Neural cell (in vitro differentiated cells): ENCODE data around the gene BATF3.

Source experiments
- EP300 ChIP-seq: fragments of 450-650 bp; conservative IDR thresholded peaks from 2 replicates; pipeline ENCODE4 v1.6.1; 2014; ENCODE audit warnings: antibody characterized with exemption, mild to moderate bottlenecking, moderate library complexity; ENCODE audit not compliant: poor library complexity, severe bottlenecking
- EZH2 ChIP-seq: fragments of 200-600, 300-800 bp; shearing (Covaris generic), sonication (generic); IDR thresholded peaks from 2 replicates; pipeline ENCODE4 v1.6.1; 2014; ENCODE audit warnings: antibody characterized with exemption, low read length, borderline replicate concordance, mild to moderate bottlenecking; ENCODE audit not compliant: insufficient read depth, poor library complexity, severe bottlenecking
- MXI1 ChIP-seq: fragments of 450-650 bp; conservative IDR thresholded peaks from 2 replicates; pipeline ENCODE4 v1.6.1; 2014; ENCODE audit warnings: antibody characterized with exemption, mild to moderate bottlenecking; ENCODE audit not compliant: poor library complexity, severe bottlenecking
- POLR2AphosphoS5 ChIP-seq: IDR thresholded peaks from 2 replicates; pipeline ENCODE4 v1.6.1; 2012
- RAD21 ChIP-seq: fragments of 450-650 bp; conservative IDR thresholded peaks from 2 replicates; pipeline ENCODE4 v1.6.1; 2014; ENCODE audit warnings: antibody characterized with exemption, mild to moderate bottlenecking, moderate library complexity
- SMC3 ChIP-seq: fragments of 450-650 bp; conservative IDR thresholded peaks from 2 replicates; pipeline ENCODE4 v1.6.1; 2014; ENCODE audit warnings: antibody characterized with exemption, mild to moderate bottlenecking, moderate library complexity; ENCODE audit not compliant: poor library complexity
- TAF1 ChIP-seq: IDR thresholded peaks from 2 replicates; pipeline ENCODE4 v1.6.1; 2012; ENCODE audit warnings: low read depth
- TF ChIP-seq, protein P1 (sequence below): fragments of 450-650 bp; IDR thresholded peaks from 2 replicates; pipeline ENCODE4 v1.5.1; 2014; ENCODE audit warnings: antibody characterized with exemption, mild to moderate bottlenecking, moderate library complexity; ENCODE audit not compliant: poor library complexity, severe bottlenecking
- TF ChIP-seq, protein P2 (sequence below): IDR thresholded peaks from 2 replicates; pipeline ENCODE4 v1.6.1; 2012; ENCODE audit warnings: borderline replicate concordance

DNA sequence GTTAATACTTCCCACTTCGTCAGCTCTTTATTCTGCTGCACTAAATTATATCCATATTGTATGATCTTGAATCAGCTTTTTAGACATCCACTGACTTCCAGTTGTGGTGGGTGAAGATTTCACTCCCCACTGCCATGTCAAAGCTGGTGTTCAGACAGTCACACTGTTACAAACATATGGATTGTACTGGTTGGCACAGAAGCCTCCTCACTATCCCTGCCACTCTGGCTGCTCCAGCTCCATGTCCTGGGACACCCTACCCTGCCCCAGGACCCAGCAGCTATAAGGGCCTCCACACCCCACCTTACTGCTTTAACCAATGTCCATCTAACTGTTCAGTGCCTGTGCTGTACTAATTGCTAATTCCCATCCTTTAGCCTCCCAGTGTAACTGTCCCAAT lies 32.0 kb upstream of the BATF3 start:
- TF ChIP-seq EZH2: no peak
- TF ChIP-seq, protein P1, sequence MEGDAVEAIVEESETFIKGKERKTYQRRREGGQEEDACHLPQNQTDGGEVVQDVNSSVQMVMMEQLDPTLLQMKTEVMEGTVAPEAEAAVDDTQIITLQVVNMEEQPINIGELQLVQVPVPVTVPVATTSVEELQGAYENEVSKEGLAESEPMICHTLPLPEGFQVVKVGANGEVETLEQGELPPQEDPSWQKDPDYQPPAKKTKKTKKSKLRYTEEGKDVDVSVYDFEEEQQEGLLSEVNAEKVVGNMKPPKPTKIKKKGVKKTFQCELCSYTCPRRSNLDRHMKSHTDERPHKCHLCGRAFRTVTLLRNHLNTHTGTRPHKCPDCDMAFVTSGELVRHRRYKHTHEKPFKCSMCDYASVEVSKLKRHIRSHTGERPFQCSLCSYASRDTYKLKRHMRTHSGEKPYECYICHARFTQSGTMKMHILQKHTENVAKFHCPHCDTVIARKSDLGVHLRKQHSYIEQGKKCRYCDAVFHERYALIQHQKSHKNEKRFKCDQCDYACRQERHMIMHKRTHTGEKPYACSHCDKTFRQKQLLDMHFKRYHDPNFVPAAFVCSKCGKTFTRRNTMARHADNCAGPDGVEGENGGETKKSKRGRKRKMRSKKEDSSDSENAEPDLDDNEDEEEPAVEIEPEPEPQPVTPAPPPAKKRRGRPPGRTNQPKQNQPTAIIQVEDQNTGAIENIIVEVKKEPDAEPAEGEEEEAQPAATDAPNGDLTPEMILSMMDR: no peak
- TF ChIP-seq SMC3: no peak
- TF ChIP-seq TAF1: no peak
- TF ChIP-seq RAD21: no peak
- TF ChIP-seq, protein P2, sequence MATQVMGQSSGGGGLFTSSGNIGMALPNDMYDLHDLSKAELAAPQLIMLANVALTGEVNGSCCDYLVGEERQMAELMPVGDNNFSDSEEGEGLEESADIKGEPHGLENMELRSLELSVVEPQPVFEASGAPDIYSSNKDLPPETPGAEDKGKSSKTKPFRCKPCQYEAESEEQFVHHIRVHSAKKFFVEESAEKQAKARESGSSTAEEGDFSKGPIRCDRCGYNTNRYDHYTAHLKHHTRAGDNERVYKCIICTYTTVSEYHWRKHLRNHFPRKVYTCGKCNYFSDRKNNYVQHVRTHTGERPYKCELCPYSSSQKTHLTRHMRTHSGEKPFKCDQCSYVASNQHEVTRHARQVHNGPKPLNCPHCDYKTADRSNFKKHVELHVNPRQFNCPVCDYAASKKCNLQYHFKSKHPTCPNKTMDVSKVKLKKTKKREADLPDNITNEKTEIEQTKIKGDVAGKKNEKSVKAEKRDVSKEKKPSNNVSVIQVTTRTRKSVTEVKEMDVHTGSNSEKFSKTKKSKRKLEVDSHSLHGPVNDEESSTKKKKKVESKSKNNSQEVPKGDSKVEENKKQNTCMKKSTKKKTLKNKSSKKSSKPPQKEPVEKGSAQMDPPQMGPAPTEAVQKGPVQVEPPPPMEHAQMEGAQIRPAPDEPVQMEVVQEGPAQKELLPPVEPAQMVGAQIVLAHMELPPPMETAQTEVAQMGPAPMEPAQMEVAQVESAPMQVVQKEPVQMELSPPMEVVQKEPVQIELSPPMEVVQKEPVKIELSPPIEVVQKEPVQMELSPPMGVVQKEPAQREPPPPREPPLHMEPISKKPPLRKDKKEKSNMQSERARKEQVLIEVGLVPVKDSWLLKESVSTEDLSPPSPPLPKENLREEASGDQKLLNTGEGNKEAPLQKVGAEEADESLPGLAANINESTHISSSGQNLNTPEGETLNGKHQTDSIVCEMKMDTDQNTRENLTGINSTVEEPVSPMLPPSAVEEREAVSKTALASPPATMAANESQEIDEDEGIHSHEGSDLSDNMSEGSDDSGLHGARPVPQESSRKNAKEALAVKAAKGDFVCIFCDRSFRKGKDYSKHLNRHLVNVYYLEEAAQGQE: no peak
- no peak for TF ChIP-seq EP300
- no peak for TF ChIP-seq MXI1
- TF ChIP-seq POLR2AphosphoS5: no peak
